GM19239 (cell line): ENCODE results near the gene CPN2.

Experiments used
- DNase-seq: peaks from one replicate; pipeline ENCODE4 v3.0.0; 2011; ENCODE audit warnings: low spot score; ENCODE audit not compliant: insufficient read length
- FAIRE-seq: peaks from 2 replicates; lab custom pipeline; 2011; peaks lifted over from hg19 to GRCh38; lab: Jason Lieb, UNC

Gene CPN2

GRCh38 chr3:194360568-194360967 is 9.4 kb upstream of the CPN2 start:
- no peak for FAIRE-seq

GRCh38 chr3:194357681-194358080 is 6.6 kb upstream of the CPN2 start:
- DNase-seq: no peak

More at GRCh38 chr3:194360568-194360967, 9.4 kb upstream of the CPN2 start:
- no peak for DNase-seq

GRCh38 chr3:194355379-194355778 is 4.3 kb upstream of the CPN2 start:
- DNase-seq (no peak), FAIRE-seq (no peak)

More at GRCh38 chr3:194357681-194358080, 6.6 kb upstream of the CPN2 start:
- no peak for FAIRE-seq

- FAIRE-seq: no peak
These were observed 3.2 kb upstream of the CPN2 start for GRCh38 chr3:194354315-194354714.

GRCh38 chr3:194352667-194353246 is 1.6 kb upstream of the CPN2 start:
- FAIRE-seq: no peak
- DNase-seq: no peak

More at GRCh38 chr3:194354315-194354714, 3.2 kb upstream of the CPN2 start:
- DNase-seq: no peak

GRCh38 chr3:194351952-194352536 is 916 bp upstream of the CPN2 start:
- FAIRE-seq: no peak

GRCh38 chr3:194350726-194351071 is 429 bp downstream of the CPN2 start:
- no peak for FAIRE-seq
- DNase-seq: no peak

More at GRCh38 chr3:194351952-194352536, 916 bp upstream of the CPN2 start:
- no peak for DNase-seq

- no peak for DNase-seq
- no peak for FAIRE-seq
These were observed 2.8 kb downstream of the CPN2 start for GRCh38 chr3:194348354-194348753.

- DNase-seq (no peak), FAIRE-seq (no peak)
These were observed 4.5 kb downstream of the CPN2 start for GRCh38 chr3:194346621-194347020.

- DNase-seq (no peak), FAIRE-seq (no peak)
These were observed 5.1 kb downstream of the CPN2 start for GRCh38 chr3:194346035-194346434.

- DNase-seq (peak; percentile 87), FAIRE-seq (peak; percentile 84)
These were observed 7.1 kb downstream of the CPN2 start for GRCh38 chr3:194344012-194344411.

GRCh38 chr3:194343561-194343893 is 7.6 kb downstream of the CPN2 start:
- DNase-seq (no peak), FAIRE-seq (no peak)

- DNase-seq (no peak), FAIRE-seq (no peak)
These were observed 8.1 kb downstream of the CPN2 start for GRCh38 chr3:194342861-194343560.

GRCh38 chr3:194340757-194341400 is 10.2 kb downstream of the CPN2 start:
- FAIRE-seq (no peak), DNase-seq (no peak)

GRCh38 chr3:194339840-194340239 is 11.3 kb downstream of the CPN2 start:
- FAIRE-seq (no peak), DNase-seq (no peak)

GRCh38 chr3:194339356-194339755 is 11.8 kb downstream of the CPN2 start:
- no peak for DNase-seq
- no peak for FAIRE-seq

GRCh38 chr3:194337965-194338753 is 13.0 kb downstream of the CPN2 start:
- no peak for DNase-seq
- FAIRE-seq: no peak

GRCh38 chr3:194336601-194337355 is 14.3 kb downstream of the CPN2 start:
- DNase-seq: no peak
- FAIRE-seq: no peak

GRCh38 chr3:194333981-194334320 is 17.2 kb downstream of the CPN2 start:
- DNase-seq (no peak), FAIRE-seq (no peak)
